Sciatic nerve (tissue), 2 donors: ENCODE results near the gene MAGI1. TPM values are rescaled to one million over a fixed set of nuclear protein-coding genes. Genes with fewer than 3 reads are reported as not detected.

ENCODE experiments used
- ATAC-seq: fragments of 200-7000 bp; cut with Tn5 transposase; one replicate; pipeline ENCODE4 v1.9.1; 2020; ENCODE audit warnings: mild to moderate bottlenecking, moderate library complexity
- DNase-seq: peaks from one replicate; pipeline ENCODE4 v3.0.0-alpha.2; 2020; ENCODE audit warnings: low spot score
- intact Hi-C: fragments of 100-400 bp; cut with DNase I; formaldehyde crosslinking; loops from one replicate; pipeline ENCODE4 v1.14.2; 2022
- total RNA-seq: library from RNA; stranded (reverse); fragmentation: NEBNext Ultra II Directional; extraction: Animal tissue kit (Norgen Biotek cat#: 25700); gene quantifications from one replicate; pipeline ENCODE4 v1.2.1, GENCODE V29; 2021
- donor health status: DM: no; HTN: no; CAD: no.
- donor health status: DM: no; HTN: no; CAD: no.

Gene MAGI1
- total RNA-seq, 1 donor from 2014 or later, result 64.6 TPM

- DNase-seq (no peak), ATAC-seq (no peak)
- intact Hi-C loops, result no loop called here
Observed at GRCh38 chr3:66018057-66019033, 20.4 kb downstream of the MAGI1 start.

GRCh38 chr3:66017591-66017990 is 21.1 kb downstream of the MAGI1 start:
- intact Hi-C loops, result no loop called here
- ATAC-seq (no peak), DNase-seq (no peak)

GRCh38 chr3:66017084-66017483 is 21.6 kb downstream of the MAGI1 start:
- no peak for ATAC-seq
- no peak for DNase-seq
- intact Hi-C loops, result no loop called here

GRCh38 chr3:66015841-66016240 is 22.9 kb downstream of the MAGI1 start:
- ATAC-seq (no peak), DNase-seq (no peak)
- intact Hi-C loops, result no loop called here

- DNase-seq, result no peak
- ATAC-seq, result no peak
- intact Hi-C loops, result no loop called here
Observed at GRCh38 chr3:66014651-66015050, 24.1 kb downstream of the MAGI1 start.

- ATAC-seq, result no peak
- intact Hi-C loops, result no loop called here
- DNase-seq, result no peak
Observed at GRCh38 chr3:66014056-66014455, 24.7 kb downstream of the MAGI1 start.

GRCh38 chr3:66012711-66013110 is 26.0 kb downstream of the MAGI1 start:
- DNase-seq (no peak), ATAC-seq (no peak)
- intact Hi-C loops, result no loop called here

GRCh38 chr3:66010739-66011655 is 27.7 kb downstream of the MAGI1 start:
- intact Hi-C loops, result no loop called here
- no peak for DNase-seq
- no peak for ATAC-seq

GRCh38 chr3:66010348-66010738 is 28.4 kb downstream of the MAGI1 start:
- intact Hi-C loops, result no loop called here
- no peak for DNase-seq

GRCh38 chr3:66004244-66004643 is 34.5 kb downstream of the MAGI1 start:
- no peak for ATAC-seq
- intact Hi-C loops, result no loop called here
- no peak for DNase-seq

More at GRCh38 chr3:66010348-66010738, 28.4 kb downstream of the MAGI1 start:
- ATAC-seq, result no peak

GRCh38 chr3:66001626-66002025 is 37.1 kb downstream of the MAGI1 start:
- intact Hi-C loops, result no loop called here
- DNase-seq (no peak), ATAC-seq (no peak)

GRCh38 chr3:66000506-66000905 is 38.2 kb downstream of the MAGI1 start:
- DNase-seq, result no peak
- ATAC-seq, result no peak
- intact Hi-C loops, result no loop called here

- intact Hi-C loops, result no loop called here
- no peak for ATAC-seq
- no peak for DNase-seq
Observed at GRCh38 chr3:65999606-66000005, 39.1 kb downstream of the MAGI1 start.

- DNase-seq (no peak), ATAC-seq (no peak)
- intact Hi-C loops, result no loop called here
Observed at GRCh38 chr3:65996589-65996988, 42.1 kb downstream of the MAGI1 start.

- DNase-seq, result no peak
- ATAC-seq, result no peak
- intact Hi-C loops, result no loop called here
Observed at GRCh38 chr3:65995515-65995914, 43.2 kb downstream of the MAGI1 start.

GRCh38 chr3:65995030-65995429 is 43.7 kb downstream of the MAGI1 start:
- intact Hi-C loops, result no loop called here
- DNase-seq (no peak), ATAC-seq (no peak)

GRCh38 chr3:65993134-65993900 is 45.4 kb downstream of the MAGI1 start:
- intact Hi-C loops, result no loop called here
- no peak for ATAC-seq

GRCh38 chr3:65992106-65992505 is 46.6 kb downstream of the MAGI1 start:
- no peak for ATAC-seq
- intact Hi-C loops, result no loop called here
- DNase-seq, result no peak

More at GRCh38 chr3:65993134-65993900, 45.4 kb downstream of the MAGI1 start:
- no peak for DNase-seq
